K562 (cell line): ENCODE measurements around the gene PI4K2A. TPM values are rescaled to one million over a fixed set of nuclear protein-coding genes. Genes with fewer than 3 reads are reported as not detected.
A peak's percentile ranks its signal among the peaks of the same experiment; 100 is the strongest.

Source experiments
- ATAC-seq: fragments of 200-7000 bp; cut with Tn5 transposase; 3 replicates; pipeline ENCODE4 v1.9.1; 2020; ENCODE audit warnings: moderate library complexity
- BruUV-seq: library from RNA; stranded (reverse); fragments of 400-500 nt; replicated peaks from 2 replicates; lab custom pipeline; 2021; lab: Mats Ljungman, UMichigan
- CTCF ChIA-PET: fragments of 300-600 bp; formaldehyde crosslinking; extraction: SDS; loops from one replicate; lab custom pipeline; 2021; ENCODE audit warnings: low intra/inter-chr PET ratio; lab: Yijun Ruan, JAX
- POLR2A ChIA-PET: fragments of 300-600, 350-650 bp; sonication (Branson Sonifier 250); formaldehyde crosslinking; extraction: SDS; loops from one replicate; lab custom pipeline; 2021; ENCODE audit warnings: antibody characterized with exemption, inconsistent platforms; lab: Yijun Ruan, JAX
- DNase-seq, 4 experiments: peaks; one replicate each; pipeline versions ENCODE4 v3.0.0 to v3.0.0-alpha.2; 2011 to 2018; ENCODE audit warnings: low spot score in 3 of 4, mixed read lengths in 3 of 4; ENCODE audit errors: extremely low read depth in 1 of 4
- FAIRE-seq: peaks from 2 replicates; lab custom pipeline; 2011; peaks lifted over from hg19 to GRCh38; lab: Jason Lieb, UNC
- H2AFZ ChIP-seq: 2 replicates; pipeline ENCODE4 v1.6.0; 2011; ENCODE audit warnings: low read depth, low read length, control low read depth, inconsistent platforms
- H3K27ac ChIP-seq: fragments of 200-600 bp; 3 replicates; pipeline ENCODE4 v1.8.0; 2011; ENCODE audit warnings: low read depth, mild to moderate bottlenecking, control low read depth, inconsistent platforms, low read length, moderate library complexity, mixed read lengths; ENCODE audit errors: extremely low read depth
- H3K27me3 ChIP-seq, 2 experiments: fragments of 300-600 bp in 1 of 2; 2 replicates in 1 of 2; 3 replicates in 1 of 2; pipeline versions ENCODE4 v1.6.0 to v1.8.0; 2011; ENCODE audit warnings: inconsistent platforms in 2 of 2, low read length in 2 of 2, mild to moderate bottlenecking in 1 of 2, mixed read lengths in 1 of 2, moderate library complexity in 1 of 2; ENCODE audit not compliant: control insufficient read depth in 2 of 2, insufficient read depth in 2 of 2
- H3K36me3 ChIP-seq: fragments of 300-600 bp; 3 replicates; pipeline ENCODE4 v1.8.0; 2011; ENCODE audit warnings: mild to moderate bottlenecking, low read length, inconsistent platforms; ENCODE audit not compliant: control insufficient read depth, insufficient read depth
- H3K4me1 ChIP-seq, 2 experiments: fragments of 200-600 bp in 1 of 2; replicated peaks in 1 of 2; 2 replicates in 1 of 2; 3 replicates in 1 of 2; pipeline versions ENCODE4 v1.5.1 to v1.8.0; 2011; ENCODE audit warnings: inconsistent platforms in 2 of 2, low read length in 2 of 2, mild to moderate bottlenecking in 1 of 2, mixed read lengths in 1 of 2, moderate library complexity in 1 of 2; ENCODE audit not compliant: control insufficient read depth in 2 of 2, insufficient read depth in 2 of 2
- H3K4me2 ChIP-seq: 2 replicates; pipeline ENCODE4 v1.6.1; 2011; ENCODE audit warnings: low read length, control low read depth, inconsistent platforms, mixed read lengths; ENCODE audit not compliant: insufficient read depth
- H3K4me3 ChIP-seq: fragments of 200-600 bp; sonication (generic), shearing (Covaris generic); 2 replicates; pipeline ENCODE4 v1.5.1; 2016; ENCODE audit warnings: control low read depth, inconsistent platforms
- H3K79me2 ChIP-seq: fragments of 200-600 bp; 3 replicates; pipeline ENCODE4 v1.8.0; 2011; ENCODE audit warnings: low read length, inconsistent platforms; ENCODE audit not compliant: control insufficient read depth, insufficient read depth
- H3K9ac ChIP-seq, 2 experiments: 2 replicates each; pipeline versions ENCODE4 v1.6.0 to v1.6.1; 2011; ENCODE audit warnings: low read depth in 2 of 2, low read length in 2 of 2, control low read depth in 1 of 2, inconsistent platforms in 1 of 2, mild to moderate bottlenecking in 1 of 2, mixed read lengths in 1 of 2; ENCODE audit not compliant: insufficient read depth in 1 of 2
- H3K9me1 ChIP-seq: one replicate; pipeline ENCODE4 v1.6.0; 2011; ENCODE audit warnings: inconsistent platforms, mild to moderate bottlenecking, low read length, moderate library complexity; ENCODE audit not compliant: control insufficient read depth, insufficient read depth
- H3K9me3 ChIP-seq: replicated peaks from 2 replicates; pipeline ENCODE4 v1.5.1; 2011; ENCODE audit warnings: low read depth, low read length, inconsistent platforms; ENCODE audit not compliant: control insufficient read depth, insufficient read depth
- H4K20me1 ChIP-seq: replicated peaks from 2 replicates; pipeline ENCODE4 v1.6.1; 2011; ENCODE audit warnings: low read length, inconsistent platforms, mixed read lengths; ENCODE audit not compliant: control insufficient read depth, insufficient read depth
- ARHGAP35 ChIP-seq: fragments of 450-650 bp; IDR thresholded peaks from 2 replicates; pipeline ENCODE4 v1.6.1; 2018; ENCODE audit not compliant: partially characterized antibody
- E2F1 ChIP-seq: sonication (generic); formaldehyde crosslinking; IDR thresholded peaks from 2 replicates; pipeline ENCODE4 v1.8.1; 2023; ENCODE audit warnings: mild to moderate bottlenecking, missing genetic modification reagents, moderate library complexity
- ELK1 ChIP-seq: sonication (generic); formaldehyde crosslinking; IDR thresholded peaks from 2 replicates; pipeline ENCODE4 v1.8.1; 2022; ENCODE audit warnings: missing genetic modification reagents
- HDGF ChIP-seq: fragments of 450-650 bp; IDR thresholded peaks from 2 replicates; pipeline ENCODE4 v1.6.1; 2016
- HMBOX1 ChIP-seq: sonication (generic); IDR thresholded peaks from 2 replicates; pipeline ENCODE4 v1.6.1; 2016
- HNRNPH1 ChIP-seq: fragments of 200-400 bp; formaldehyde crosslinking; optimal IDR thresholded peaks from 2 replicates; pipeline ENCODE3; 2017; ENCODE audit warnings: low read depth, mild to moderate bottlenecking, low read length, moderate library complexity
- HOMEZ ChIP-seq: fragments of 250-450 bp; sonication (Bioruptor Pico); IDR thresholded peaks from 2 replicates; pipeline ENCODE4 v1.4.0; 2020; ENCODE audit warnings: mild to moderate bottlenecking, moderate library complexity
- MCM3 ChIP-seq: fragments of 450-650 bp; IDR thresholded peaks from 2 replicates; pipeline ENCODE4 v1.6.1; 2016
- NR3C1 ChIP-seq: sonication (generic); formaldehyde crosslinking; IDR thresholded peaks from 2 replicates; pipeline ENCODE4 v1.8.1; 2022; ENCODE audit warnings: missing genetic modification reagents
- RBM25 ChIP-seq: fragments of 200-400 bp; formaldehyde crosslinking; IDR thresholded peaks from 2 replicates; pipeline ENCODE4 v1.6.1; 2018; ENCODE audit warnings: low read length, low read depth, moderate library complexity; ENCODE audit not compliant: severe bottlenecking
- SMARCE1 ChIP-seq: fragments of 450-650 bp; IDR thresholded peaks from 2 replicates; pipeline ENCODE4 v1.7.1; 2016; ENCODE audit warnings: mild to moderate bottlenecking
- VEZF1 ChIP-seq: fragments of 200-800 bp; sonication (Bioruptor generic); IDR thresholded peaks from 2 replicates; pipeline ENCODE4 v1.6.1; 2017; ENCODE audit warnings: missing genetic modification characterization, missing compliant biosample characterization
- ZBED1 ChIP-seq: IDR thresholded peaks from 2 replicates; pipeline ENCODE4 v1.6.1; 2014
- WGBS: fragments of 100-300 bp; shearing (Covaris generic); methylation state at CpG from one replicate; pipeline ENCODE4 v1.1.6; 2016; ENCODE audit warnings: low coverage, mixed read lengths; ENCODE audit not compliant: insufficient coverage; ENCODE audit errors: missing lambda C conversion rate; 5-methylcytosine and 5-hydroxymethylcytosine counted together
- in situ Hi-C: fragments of 300-500 bp; cut with MboI; formaldehyde crosslinking; loops from 4 replicates; pipeline ENCODE4 v1.15.0; 2018; ENCODE audit warnings: inconsistent platforms, mixed read lengths
- intact Hi-C: fragments of 100-400 bp; cut with micrococcal nuclease; formaldehyde crosslinking; loops from 2 replicates; pipeline ENCODE4 v1.14.2; 2022
- polyA plus RNA-seq, 8 experiments: library from polyadenylated mRNA; depleted of rRNA in 4 of 8; stranded (reverse) in 5 of 8; unstranded in 3 of 8; fragments of >200 nt; fragmentation: Nextera tagmentation in 2 of 8; fragmentation: Illumina TruSeq in 1 of 8; extraction: Ambion mirVana in 2 of 8; extraction: Trizol in 1 of 8; gene quantifications; 2 replicates each; pipeline versions ENCODE4 v1.2.1 to v1.2.3, GENCODE V29; 2011 to 2014; ENCODE audit warnings: inconsistent platforms in 1 of 8, missing spikeins in 1 of 8
- total RNA-seq, 7 experiments: library from RNA; depleted of rRNA in 6 of 7; stranded (reverse); fragments of >200 nt in 6 of 7; fragmentation: Illumina TruSeq in 2 of 7; extraction: Trizol in 2 of 7; gene quantifications; 2 replicates each; pipeline versions ENCODE4 v1.2.1 to v1.2.3, GENCODE V29; 2011 to 2021; ENCODE audit warnings: low replicate concordance in 1 of 7

The PI4K2A gene
- total and polyA plus RNA-seq, 9 of the 15 experiments (the other 6 are each of a cell fraction or from before 2014, with no cell fraction given): 4.4 to 28.4 (median 16.5) TPM

- TF ChIP-seq HMBOX1: peak; percentile 69
- TF ChIP-seq HOMEZ (CRISPR knock-in tag): no peak
- no peak for TF ChIP-seq RBM25
- TF ChIP-seq E2F1: no peak
- TF ChIP-seq NR3C1 (CRISPR knock-in tag): no peak
- TF ChIP-seq, all 486 proteins: peak for 5
These were observed 11.3 kb downstream of the PI4K2A start (continued) for GRCh38 chr10:97651773-97652172.

GRCh38 chr10:97656777-97657176 lies 16.3 kb downstream of the PI4K2A start:
- Histone ChIP-seq H2AFZ (no peak overlapping the region), H3K36me3 (peaks cover 73% of the 10 kb centered on the region), H4K20me1 (no peaks in the 10 kb centered on the region), H3K9ac (no peak overlapping the region), H3K4me1 (peaks cover 14 to 19% of the 10 kb centered on the region in 2 experiments; a peak in 4 of 5 replicates), H3K9me1 (no peaks in the 10 kb centered on the region), H3K9me3 (no peaks in the 10 kb centered on the region), H3K27ac (no peak overlapping the region), H3K79me2 (peaks cover 11% of the 10 kb centered on the region; the same call in 2 of the 3 replicates), H3K4me2 (no peak overlapping the region), H3K27me3 (no peaks in the 10 kb centered on the region), H3K4me3 (no peak overlapping the region)
- ChIA-PET CTCF (no interaction called here), POLR2A (no interaction called here)
- intact Hi-C loops: no loop called here
- BruUV-seq: no TSS peak
- 100% methylated on average over 3 of the region's 5 CpGs for WGBS
- DNase-seq (no peak), ATAC-seq (no peak), FAIRE-seq (no peak)
- in situ Hi-C loops: no loop called here
- TF ChIP-seq ZBED1 (no peak), VEZF1 (CRISPR knock-in tag) (no peak), HNRNPH1 (no peak), ARHGAP35 (no peak), HDGF (no peak), SMARCE1 (no peak), MCM3 (no peak), ELK1 (no peak)
